ENCODE data around the gene STARD3NL.

DNA sequence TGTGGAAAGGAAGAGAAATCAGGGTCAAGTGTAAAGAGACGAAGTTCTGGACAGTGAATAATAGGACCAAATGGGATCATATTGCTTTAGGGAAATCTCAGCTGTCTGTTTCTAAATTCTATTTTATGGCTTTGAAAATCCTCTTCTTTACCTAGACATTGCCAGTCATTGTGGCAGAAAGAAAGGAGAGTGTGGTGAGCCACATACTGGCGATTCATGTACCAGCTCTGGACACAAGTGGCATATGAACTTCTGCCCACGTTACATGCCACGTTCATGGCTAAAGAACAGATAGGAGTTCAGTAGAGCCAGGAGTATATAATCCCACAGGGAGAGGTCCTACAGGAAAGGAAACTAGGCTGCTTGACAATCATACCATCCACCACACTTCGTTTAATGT is 28.0 kb downstream of the STARD3NL start:
- TF ChIP-seq RAD21 (IDR thresholded peaks at IDR 0.05; ENCODE audit: low read depth) (no peak), YY1 (IDR thresholded peaks at IDR 0.05; ENCODE audit: low read depth) (no peak), EP300 (IDR thresholded peaks at IDR 0.05; ENCODE audit: borderline replicate concordance) (no peak), EGR1 (IDR thresholded peaks at IDR 0.05) (no peak), CREB1 (IDR thresholded peaks at IDR 0.05; ENCODE audit: low read depth) (no peak)
- TF ChIP-seq, protein P1, sequence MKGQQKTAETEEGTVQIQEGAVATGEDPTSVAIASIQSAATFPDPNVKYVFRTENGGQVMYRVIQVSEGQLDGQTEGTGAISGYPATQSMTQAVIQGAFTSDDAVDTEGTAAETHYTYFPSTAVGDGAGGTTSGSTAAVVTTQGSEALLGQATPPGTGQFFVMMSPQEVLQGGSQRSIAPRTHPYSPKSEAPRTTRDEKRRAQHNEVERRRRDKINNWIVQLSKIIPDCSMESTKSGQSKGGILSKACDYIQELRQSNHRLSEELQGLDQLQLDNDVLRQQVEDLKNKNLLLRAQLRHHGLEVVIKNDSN (IDR thresholded peaks at IDR 0.05), result no peak
- TF ChIP-seq, protein P2, sequence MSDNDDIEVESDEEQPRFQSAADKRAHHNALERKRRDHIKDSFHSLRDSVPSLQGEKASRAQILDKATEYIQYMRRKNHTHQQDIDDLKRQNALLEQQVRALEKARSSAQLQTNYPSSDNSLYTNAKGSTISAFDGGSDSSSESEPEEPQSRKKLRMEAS (IDR thresholded peaks at IDR 0.05), result no peak

Measured in Ishikawa (cell line).